ENCODE results near the gene MAMDC2.

DNA sequence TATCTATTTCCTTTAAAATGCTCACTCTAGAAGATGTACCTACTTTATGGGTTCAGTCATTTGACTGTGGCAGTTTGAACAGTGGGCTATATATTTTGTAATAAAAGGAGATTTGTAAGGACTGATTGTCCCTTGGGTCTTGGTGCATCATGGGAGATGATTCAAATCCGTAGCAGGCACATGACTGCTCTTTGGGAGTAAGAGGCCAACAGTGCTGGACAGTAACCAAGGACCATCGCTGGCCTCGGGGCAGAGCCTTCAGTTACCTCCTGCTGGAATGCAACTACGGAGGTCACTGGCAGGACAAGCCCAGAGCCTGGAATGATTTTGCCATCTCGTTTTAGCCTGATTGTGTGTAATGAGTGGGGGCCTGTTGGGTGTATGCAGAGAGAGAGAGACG is 7.0 kb upstream of the MAMDC2 start:
- TF ChIP-seq POLR2A (IDR thresholded peaks at IDR 0.05; ENCODE audit: low read depth, low read length) (no peak), MXI1 (IDR thresholded peaks at IDR 0.05; ENCODE audit: borderline replicate concordance, low read depth, low read length) (no peak), CTCF (conservative IDR thresholded peaks at IDR 0.05; ENCODE audit: low read depth, low read length) (no peak), BHLHE40 (IDR thresholded peaks at IDR 0.05; ENCODE audit: low read depth, low read length) (no peak), RCOR1 (IDR thresholded peaks at IDR 0.05; ENCODE audit: insufficient replicate concordance, low read length) (no peak), SMC3 (IDR thresholded peaks at IDR 0.05; ENCODE audit: low read depth, low read length) (no peak), CHD1 (IDR thresholded peaks at IDR 0.05; ENCODE audit: low read depth, low read length) (no peak), ELK1 (IDR thresholded peaks at IDR 0.05; ENCODE audit: borderline replicate concordance, low read depth, low read length) (no peak), CEBPB (IDR thresholded peaks at IDR 0.05; ENCODE audit: low read depth, low read length) (no peak), FOS (IDR thresholded peaks at IDR 0.05; ENCODE audit: low read depth, low read length) (no peak)

Data from IMR-90 (cell line).